K562 (cell line): ENCODE data around the gene NYNRIN. TPM values are rescaled to one million over a fixed set of nuclear protein-coding genes. Genes with fewer than 3 reads are reported as not detected.

Experiments used
- ATAC-seq: fragments of 200-7000 bp; cut with Tn5 transposase; 3 replicates; pipeline ENCODE4 v1.9.1; 2020; ENCODE audit warnings: moderate library complexity
- BruUV-seq: library from RNA; stranded (reverse); fragments of 400-500 nt; replicated peaks from 2 replicates; lab custom pipeline; 2021; lab: Mats Ljungman, UMichigan
- CTCF ChIA-PET: fragments of 300-600 bp; formaldehyde crosslinking; extraction: SDS; loops from one replicate; lab custom pipeline; 2021; ENCODE audit warnings: low intra/inter-chr PET ratio; lab: Yijun Ruan, JAX
- POLR2A ChIA-PET: fragments of 300-600, 350-650 bp; sonication (Branson Sonifier 250); formaldehyde crosslinking; extraction: SDS; loops from one replicate; lab custom pipeline; 2021; ENCODE audit warnings: antibody characterized with exemption, inconsistent platforms; lab: Yijun Ruan, JAX
- DNase-seq, 4 experiments: peaks; one replicate each; pipeline versions ENCODE4 v3.0.0 to v3.0.0-alpha.2; 2011 to 2018; ENCODE audit warnings: low spot score in 3 of 4, mixed read lengths in 3 of 4; ENCODE audit errors: extremely low read depth in 1 of 4
- FAIRE-seq: peaks from 2 replicates; lab custom pipeline; 2011; peaks lifted over from hg19 to GRCh38; lab: Jason Lieb, UNC
- H2AFZ ChIP-seq: 2 replicates; pipeline ENCODE4 v1.6.0; 2011; ENCODE audit warnings: low read depth, low read length, control low read depth, inconsistent platforms
- H3K27ac ChIP-seq: fragments of 200-600 bp; 3 replicates; pipeline ENCODE4 v1.8.0; 2011; ENCODE audit warnings: low read depth, mild to moderate bottlenecking, control low read depth, inconsistent platforms, low read length, moderate library complexity, mixed read lengths; ENCODE audit errors: extremely low read depth
- H3K27me3 ChIP-seq, 2 experiments: fragments of 300-600 bp in 1 of 2; 2 replicates in 1 of 2; 3 replicates in 1 of 2; pipeline versions ENCODE4 v1.6.0 to v1.8.0; 2011; ENCODE audit warnings: inconsistent platforms in 2 of 2, low read length in 2 of 2, mild to moderate bottlenecking in 1 of 2, mixed read lengths in 1 of 2, moderate library complexity in 1 of 2; ENCODE audit not compliant: control insufficient read depth in 2 of 2, insufficient read depth in 2 of 2
- H3K36me3 ChIP-seq: fragments of 300-600 bp; 3 replicates; pipeline ENCODE4 v1.8.0; 2011; ENCODE audit warnings: mild to moderate bottlenecking, low read length, inconsistent platforms; ENCODE audit not compliant: control insufficient read depth, insufficient read depth
- H3K4me1 ChIP-seq, 2 experiments: fragments of 200-600 bp in 1 of 2; replicated peaks in 1 of 2; 2 replicates in 1 of 2; 3 replicates in 1 of 2; pipeline versions ENCODE4 v1.5.1 to v1.8.0; 2011; ENCODE audit warnings: inconsistent platforms in 2 of 2, low read length in 2 of 2, mild to moderate bottlenecking in 1 of 2, mixed read lengths in 1 of 2, moderate library complexity in 1 of 2; ENCODE audit not compliant: control insufficient read depth in 2 of 2, insufficient read depth in 2 of 2
- H3K4me2 ChIP-seq: 2 replicates; pipeline ENCODE4 v1.6.1; 2011; ENCODE audit warnings: low read length, control low read depth, inconsistent platforms, mixed read lengths; ENCODE audit not compliant: insufficient read depth
- H3K4me3 ChIP-seq: fragments of 200-600 bp; sonication (generic), shearing (Covaris generic); 2 replicates; pipeline ENCODE4 v1.5.1; 2016; ENCODE audit warnings: control low read depth, inconsistent platforms
- H3K79me2 ChIP-seq: fragments of 200-600 bp; 3 replicates; pipeline ENCODE4 v1.8.0; 2011; ENCODE audit warnings: low read length, inconsistent platforms; ENCODE audit not compliant: control insufficient read depth, insufficient read depth
- H3K9ac ChIP-seq, 2 experiments: 2 replicates each; pipeline versions ENCODE4 v1.6.0 to v1.6.1; 2011; ENCODE audit warnings: low read depth in 2 of 2, low read length in 2 of 2, control low read depth in 1 of 2, inconsistent platforms in 1 of 2, mild to moderate bottlenecking in 1 of 2, mixed read lengths in 1 of 2; ENCODE audit not compliant: insufficient read depth in 1 of 2
- H3K9me1 ChIP-seq: one replicate; pipeline ENCODE4 v1.6.0; 2011; ENCODE audit warnings: inconsistent platforms, mild to moderate bottlenecking, low read length, moderate library complexity; ENCODE audit not compliant: control insufficient read depth, insufficient read depth
- H3K9me3 ChIP-seq: replicated peaks from 2 replicates; pipeline ENCODE4 v1.5.1; 2011; ENCODE audit warnings: low read depth, low read length, inconsistent platforms; ENCODE audit not compliant: control insufficient read depth, insufficient read depth
- H4K20me1 ChIP-seq: replicated peaks from 2 replicates; pipeline ENCODE4 v1.6.1; 2011; ENCODE audit warnings: low read length, inconsistent platforms, mixed read lengths; ENCODE audit not compliant: control insufficient read depth, insufficient read depth
- BCOR ChIP-seq: fragments of 450-650 bp; IDR thresholded peaks from 2 replicates; pipeline ENCODE4 v1.6.1; 2016
- BRD4 ChIP-seq: fragments of 200-600 bp; sonication (generic); IDR thresholded peaks from 2 replicates; pipeline ENCODE4 v1.6.1; 2017; ENCODE audit warnings: inconsistent platforms
- CBX3 ChIP-seq, 2 experiments: IDR thresholded peaks; 1 replicate in 1 of 2; 2 replicates in 1 of 2; pipeline ENCODE4 v1.6.1; 2012; ENCODE audit warnings: inconsistent platforms in 2 of 2, low read length in 2 of 2, borderline replicate concordance in 1 of 2, control low read depth in 1 of 2
- CTCF ChIP-seq, 3 experiments: IDR thresholded peaks in 2 of 3; conservative IDR thresholded peaks in 1 of 3; 2 replicates each; pipeline ENCODE4 v1.5.1; 2011 to 2012; ENCODE audit warnings: low read length in 3 of 3, mild to moderate bottlenecking in 3 of 3, control low read depth in 2 of 3, improper control_type of control experiment in 1 of 3, inconsistent platforms in 1 of 3, low read depth in 1 of 3, mixed read lengths in 1 of 3, moderate library complexity in 1 of 3; ENCODE audit not compliant: insufficient read depth in 2 of 3
- ESRRB ChIP-seq: fragments of 250-450 bp; sonication (Bioruptor Pico); IDR thresholded peaks from 2 replicates; pipeline ENCODE4 v1.5.0; 2020; ENCODE audit warnings: mild to moderate bottlenecking, moderate library complexity, borderline replicate concordance
- HMBOX1 ChIP-seq: sonication (generic); IDR thresholded peaks from 2 replicates; pipeline ENCODE4 v1.6.1; 2016
- MAFF ChIP-seq: IDR thresholded peaks from 2 replicates; pipeline ENCODE4 v1.6.1; 2012; ENCODE audit warnings: low read length, improper control_type of control experiment
- PKNOX1 ChIP-seq: fragments of 450-650 bp; IDR thresholded peaks from 2 replicates; pipeline ENCODE4 v1.6.1; 2016
- VEZF1 ChIP-seq: fragments of 200-800 bp; sonication (Bioruptor generic); IDR thresholded peaks from 2 replicates; pipeline ENCODE4 v1.6.1; 2017; ENCODE audit warnings: missing genetic modification characterization, missing compliant biosample characterization
- ZFP1 ChIP-seq: fragments of 450-650 bp; formaldehyde crosslinking; IDR thresholded peaks from 2 replicates; pipeline ENCODE4 v1.4.0; 2020; ENCODE audit warnings: mild to moderate bottlenecking, mixed read lengths
- ZNF217 ChIP-seq: sonication (generic); formaldehyde crosslinking; IDR thresholded peaks from 2 replicates; pipeline ENCODE4 v1.8.0; 2022; ENCODE audit warnings: mild to moderate bottlenecking, missing genetic modification reagents
- ZNF586 ChIP-seq: fragments of 450-650 bp; formaldehyde crosslinking; conservative IDR thresholded peaks from 2 replicates; pipeline ENCODE4 v1.4.0; 2020; ENCODE audit warnings: mild to moderate bottlenecking, moderate library complexity
- ZNF609 ChIP-seq: sonication (generic); formaldehyde crosslinking; IDR thresholded peaks from 2 replicates; pipeline ENCODE4 v1.8.1; 2023; ENCODE audit warnings: missing genetic modification reagents, mild to moderate bottlenecking, borderline replicate concordance
- WGBS: fragments of 100-300 bp; shearing (Covaris generic); methylation state at CpG from one replicate; pipeline ENCODE4 v1.1.6; 2016; ENCODE audit warnings: low coverage, mixed read lengths; ENCODE audit not compliant: insufficient coverage; ENCODE audit errors: missing lambda C conversion rate; 5-methylcytosine and 5-hydroxymethylcytosine counted together
- in situ Hi-C: fragments of 300-500 bp; cut with MboI; formaldehyde crosslinking; loops from 4 replicates; pipeline ENCODE4 v1.15.0; 2018; ENCODE audit warnings: inconsistent platforms, mixed read lengths
- intact Hi-C: fragments of 100-400 bp; cut with micrococcal nuclease; formaldehyde crosslinking; loops from 2 replicates; pipeline ENCODE4 v1.14.2; 2022
- polyA plus RNA-seq, 8 experiments: library from polyadenylated mRNA; depleted of rRNA in 4 of 8; stranded (reverse) in 5 of 8; unstranded in 3 of 8; fragments of >200 nt; fragmentation: Nextera tagmentation in 2 of 8; fragmentation: Illumina TruSeq in 1 of 8; extraction: Ambion mirVana in 2 of 8; extraction: Trizol in 1 of 8; gene quantifications; 2 replicates each; pipeline versions ENCODE4 v1.2.1 to v1.2.3, GENCODE V29; 2011 to 2014; ENCODE audit warnings: inconsistent platforms in 1 of 8, missing spikeins in 1 of 8
- total RNA-seq, 7 experiments: library from RNA; depleted of rRNA in 6 of 7; stranded (reverse); fragments of >200 nt in 6 of 7; fragmentation: Illumina TruSeq in 2 of 7; extraction: Trizol in 2 of 7; gene quantifications; 2 replicates each; pipeline versions ENCODE4 v1.2.1 to v1.2.3, GENCODE V29; 2011 to 2021; ENCODE audit warnings: low replicate concordance in 1 of 7

Gene NYNRIN
- total and polyA plus RNA-seq, 9 of the 15 experiments (the other 6 are each of a cell fraction or from before 2014, with no cell fraction given), result 0.04 to 1.2 (median 0.28) TPM

- H3K4me2 ChIP-seq, result no peak overlapping the region
- no peak overlapping the region for H3K27ac ChIP-seq
- no peaks in the 10 kb centered on the region for H4K20me1 ChIP-seq
- no peaks in the 10 kb centered on the region for H3K36me3 ChIP-seq
- H3K4me1 ChIP-seq, result peaks cover 4 to 26% of the 10 kb centered on the region in 2 experiments; a peak in 4 of 5 replicates
- intact Hi-C loops, result no loop called here
- ATAC-seq (no peak), FAIRE-seq (no peak), DNase-seq (no peak)
- H3K79me2 ChIP-seq, result no peaks in the 10 kb centered on the region
- H3K9me1 ChIP-seq, result no peaks in the 10 kb centered on the region
- CTCF ChIA-PET, result no interaction called here
- no TSS peak for BruUV-seq
- no peak overlapping the region for H2AFZ ChIP-seq
- H3K4me3 ChIP-seq, result no peak overlapping the region
- POLR2A ChIA-PET, result interaction anchor here (0.5 to 1.3 kb wide), 3 partner anchors 17 to 47 kb away, joined by 3 to 4 read pairs (median 4); no protein-coding TSS in a partner anchor
- in situ Hi-C loops, result no loop called here
- H3K9ac ChIP-seq, result no peak overlapping the region
- H3K27me3 ChIP-seq, result peaks cover 0 to 8% of the 10 kb centered on the region in 2 experiments; a peak in 1 of 5 replicates
- 57% methylated on average over 1 of the region's 1 CpG for WGBS
- no peaks in the 10 kb centered on the region for H3K9me3 ChIP-seq
- TF ChIP-seq BRD4 (no peak), CBX3 (IDR thresholded peaks at IDR 0.05; ENCODE audit: borderline replicate concordance in 1 of 2, low read length in 2 of 2) (no peak), PKNOX1 (peak; percentile 66), ZNF217 (CRISPR knock-in tag) (no peak), BCOR (no peak), ZNF609 (CRISPR knock-in tag) (no peak), VEZF1 (CRISPR knock-in tag) (peak; percentile 57), ZFP1 (CRISPR knock-in tag) (no peak), MAFF (no peak), CTCF (IDR thresholded peaks at IDR 0.05 in 2 of 3, conservative IDR thresholded peaks at IDR 0.05 in 1 of 3; ENCODE audit: insufficient read depth in 2 of 3, low read depth in 1 of 3, low read length in 3 of 3) (no peak), HMBOX1 (peak; percentile 80), ZNF586 (no peak), ESRRB (CRISPR knock-in tag) (no peak)
Observed at GRCh38 chr14:24414077-24414476, 15.3 kb downstream of the NYNRIN start.
